Endothelial cell of umbilical vein (primary cell): ENCODE results near the gene SPAG6. TPM values are rescaled to one million over a fixed set of nuclear protein-coding genes. Genes with fewer than 3 reads are reported as not detected.

Source experiments
- BruUV-seq: library from RNA; stranded (reverse); fragments of 400-500 nt; replicated peaks from 2 replicates; lab custom pipeline; 2021; lab: Mats Ljungman, UMichigan
- CTCF ChIA-PET: fragments of 300-600, 350-600 bp; sonication (Branson Sonifier 250); formaldehyde crosslinking; loops from one replicate; lab custom pipeline; 2021; ENCODE audit warnings: antibody characterized with exemption, inconsistent platforms; lab: Charles Lee
- POLR2A ChIA-PET: fragments of 300-600, 350-600 bp; sonication (Branson Sonifier 250); formaldehyde crosslinking; loops from one replicate; lab custom pipeline; 2021; ENCODE audit warnings: antibody characterized with exemption, inconsistent platforms; lab: Charles Lee
- DNase-seq: peaks from one replicate; pipeline ENCODE4 v3.0.0-alpha.2; 2011; ENCODE audit warnings: low read depth, low spot score
- FAIRE-seq: peaks from 2 replicates; lab custom pipeline; 2011; peaks lifted over from hg19 to GRCh38; lab: Jason Lieb, UNC
- H2AFZ ChIP-seq: 2 replicates; pipeline ENCODE4 v1.6.0; 2012; ENCODE audit warnings: low read depth, low read length, control low read depth, inconsistent platforms
- H3K27ac ChIP-seq: 2 replicates; pipeline ENCODE4 v1.5.1; 2011; ENCODE audit warnings: low read depth, mild to moderate bottlenecking, control low read depth, low read length, moderate library complexity; ENCODE audit not compliant: insufficient read depth
- H3K27me3 ChIP-seq, 2 experiments: 2 replicates each; pipeline versions ENCODE4 v1.6.0 to v1.6.1; 2011; ENCODE audit warnings: low read length in 2 of 2, mixed read lengths in 1 of 2; ENCODE audit not compliant: control insufficient read depth in 2 of 2, insufficient read depth in 2 of 2
- H3K36me3 ChIP-seq, 2 experiments: 2 replicates in 1 of 2; 3 replicates in 1 of 2; pipeline ENCODE4 v1.5.1; 2011; ENCODE audit warnings: low read length in 2 of 2, mild to moderate bottlenecking in 1 of 2, moderate library complexity in 1 of 2; ENCODE audit not compliant: control insufficient read depth in 2 of 2, insufficient read depth in 2 of 2; ENCODE audit errors: extremely low read depth in 1 of 2
- H3K4me1 ChIP-seq: 3 replicates; pipeline ENCODE4 v1.5.1; 2011; ENCODE audit warnings: mild to moderate bottlenecking, low read length; ENCODE audit not compliant: control insufficient read depth, insufficient read depth; ENCODE audit errors: extremely low read depth
- H3K4me2 ChIP-seq: 2 replicates; pipeline ENCODE4 v1.6.1; 2011; ENCODE audit warnings: low read length, control low read depth, mixed read lengths; ENCODE audit not compliant: insufficient read depth
- H3K4me3 ChIP-seq, 3 experiments: fragments of 200-600 bp in 1 of 3; sonication (generic), shearing (Covaris generic) in 1 of 3; replicated peaks in 1 of 3; 2 replicates each; pipeline ENCODE4 v1.5.1; 2011 to 2016; ENCODE audit warnings: control low read depth in 3 of 3, low read length in 3 of 3, mild to moderate bottlenecking in 2 of 3, inconsistent platforms in 1 of 3, low read depth in 1 of 3, moderate library complexity in 1 of 3; ENCODE audit not compliant: insufficient read depth in 1 of 3
- H3K79me2 ChIP-seq: 2 replicates; pipeline ENCODE4 v1.6.0; 2012; ENCODE audit warnings: low read length, inconsistent platforms; ENCODE audit not compliant: control insufficient read depth, insufficient read depth
- H3K9ac ChIP-seq: replicated peaks from 2 replicates; pipeline ENCODE3; 2011; ENCODE audit warnings: low read length, control low read depth; ENCODE audit not compliant: insufficient read depth; ENCODE audit errors: extremely low read depth
- H3K9me1 ChIP-seq: replicated peaks from 3 replicates; pipeline ENCODE4 v1.6.0; 2011; ENCODE audit warnings: mild to moderate bottlenecking, low read length; ENCODE audit not compliant: control insufficient read depth, insufficient read depth; ENCODE audit errors: extremely low read depth
- H3K9me3 ChIP-seq: replicated peaks from 2 replicates; pipeline ENCODE4 v1.5.1; 2012; ENCODE audit warnings: low read length, inconsistent platforms; ENCODE audit not compliant: control insufficient read depth, insufficient read depth
- H4K20me1 ChIP-seq: replicated peaks from 2 replicates; pipeline ENCODE3; 2011; ENCODE audit warnings: mild to moderate bottlenecking, low read length; ENCODE audit not compliant: control insufficient read depth, insufficient read depth; ENCODE audit errors: extremely low read depth
- CTCF ChIP-seq, 2 donors: IDR thresholded peaks; 1 replicate in 1 of 2; 2 replicates in 1 of 2; pipeline ENCODE4 v1.5.1; 2011; ENCODE audit warnings: low read length in 2 of 2, mild to moderate bottlenecking in 2 of 2, moderate library complexity in 2 of 2, control low read depth in 1 of 2, inconsistent platforms in 1 of 2, low read depth in 1 of 2; ENCODE audit not compliant: insufficient read depth in 1 of 2; ENCODE audit errors: extremely low read depth in 1 of 2
- EZH2 ChIP-seq: IDR thresholded peaks from 2 replicates; pipeline ENCODE4 v1.6.1; 2012; ENCODE audit warnings: borderline replicate concordance, low read depth, mild to moderate bottlenecking, moderate library complexity, low read length, inconsistent platforms; ENCODE audit not compliant: severe bottlenecking
- FOS ChIP-seq: IDR thresholded peaks from 2 replicates; pipeline ENCODE4 v1.6.1; 2011; ENCODE audit warnings: mild to moderate bottlenecking, low read length, moderate library complexity, borderline replicate concordance; ENCODE audit not compliant: insufficient read depth
- JUN ChIP-seq: IDR thresholded peaks from 2 replicates; pipeline ENCODE4 v1.6.1; 2011; ENCODE audit warnings: borderline replicate concordance, low read depth; ENCODE audit not compliant: insufficient read length, insufficient read depth
- MAX ChIP-seq: IDR thresholded peaks from 2 replicates; pipeline ENCODE4 v1.6.1; 2011; ENCODE audit not compliant: insufficient read depth, insufficient read length
- MYC ChIP-seq: IDR thresholded peaks from one replicate; pipeline ENCODE4 v1.6.1; 2011; ENCODE audit warnings: mild to moderate bottlenecking, low read depth, low read length
- POLR2A ChIP-seq: IDR thresholded peaks from 2 replicates; pipeline ENCODE4 v1.6.1; 2012; ENCODE audit warnings: low read depth, mild to moderate bottlenecking, control low read depth, low read length
- dilution Hi-C: fragments of 300-500 bp; cut with MboI; formaldehyde crosslinking; loops from one replicate; pipeline ENCODE4 v1.15.0; 2019; ENCODE audit warnings: low sequenced_read_pairs; ENCODE audit not compliant: extremely low pct_ligation_motif_present
- intact Hi-C: fragments of 100-400 bp; cut with micrococcal nuclease; formaldehyde crosslinking; loops from one replicate; pipeline ENCODE4 v1.10.0; 2022
- polyA plus RNA-seq, 4 experiments: library from polyadenylated mRNA; depleted of rRNA in 3 of 4; stranded (reverse) in 3 of 4; unstranded in 1 of 4; fragments of >200 nt; gene quantifications; 2 replicates each; pipeline versions ENCODE4 v1.2.1 to v1.2.3, GENCODE V29; 2011 to 2012; ENCODE audit warnings: missing spikeins in 1 of 4
- total RNA-seq: library from RNA; stranded (reverse); gene quantifications from 2 replicates; pipeline ENCODE4 v1.2.3, GENCODE V29; 2021

Gene SPAG6
- total and polyA plus RNA-seq, 2 donors (not counting 3 experiments of a cell fraction or from before 2014, with no cell fraction given), result not detected

GRCh38 chr10:22314852-22315251, 30.4 kb upstream of the SPAG6 start:
- peaks cover 13% of the 10 kb centered on the region for H3K4me1 ChIP-seq
- no peaks in the 10 kb centered on the region for H3K36me3 ChIP-seq
- dilution Hi-C loops, result no loop called here
- H2AFZ ChIP-seq, result no peak overlapping the region
- H3K9ac ChIP-seq, result no peak overlapping the region
- no peaks in the 10 kb centered on the region for H3K79me2 ChIP-seq
- ChIA-PET POLR2A (no interaction called here), CTCF (interaction anchor here (1.2 to 2.7 kb wide), 3 partner anchors 26 to 321 kb away, joined by 3 to 17 read pairs (median 9); no protein-coding TSS in a partner anchor)
- no peak overlapping the region for H3K4me3 ChIP-seq
- no peaks in the 10 kb centered on the region for H3K27me3 ChIP-seq
- intact Hi-C loops, result loop anchor here (2.0 to 10.0 kb wide), 4 partner anchors 308 to 818 kb away; partner anchors contain the start of genes MSRB2 and PIP4K2A
- no peaks in the 10 kb centered on the region for H3K9me3 ChIP-seq
- FAIRE-seq, result no peak
- H3K9me1 ChIP-seq, result no peaks in the 10 kb centered on the region
- H3K4me2 ChIP-seq, result no peak overlapping the region
- no peak for DNase-seq
- TF ChIP-seq POLR2A (no peak), MYC (no peak), MAX (no peak), JUN (no peak), CTCF (IDR thresholded peaks at IDR 0.05; ENCODE audit: extremely low read depth in 1 of 2, insufficient read depth in 1 of 2, low read depth in 1 of 2, low read length in 2 of 2) (no peak), EZH2 (no peak), FOS (no peak)
- no peak overlapping the region for H3K27ac ChIP-seq
- H4K20me1 ChIP-seq, result no peaks in the 10 kb centered on the region
- BruUV-seq, result no TSS peak
